ENCODE results near the gene FAXDC2. TPM values are rescaled to one million over a fixed set of nuclear protein-coding genes. Genes with fewer than 3 reads are reported as not detected.

Gene FAXDC2
- total RNA-seq, 4 donors from 2014 or later: 27.6 to 32.1 (median 29.5) TPM

- Histone ChIP-seq H3K4me1 (no peaks in the 10 kb centered on the region), H3K9me3 (no peaks in the 10 kb centered on the region), H3K4me3 (no peak overlapping the region), H3K27ac (replicated peaks in 1 of 4) (no peak overlapping the region), H3K36me3 (peaks cover 56 to 100% (median 92%) of the 10 kb centered on the region in 4 donors), H3K27me3 (no peaks in the 10 kb centered on the region)
- DNase-seq (ENCODE audit: extremely low spot score): no peak
- intact Hi-C loops (cut with DNase I): no loop called here
- TF ChIP-seq EP300 (IDR thresholded peaks at IDR 0.05) (no peak), POLR2A (IDR thresholded peaks at IDR 0.05; ENCODE audit: low read depth) (no peak), CTCF (IDR thresholded peaks at IDR 0.05) (no peak), POLR2AphosphoS5 (IDR thresholded peaks at IDR 0.05) (no peak)
Measured at GRCh38 chr5:154896562-154897165, 46.3 kb upstream of the FAXDC2 start.

- Histone ChIP-seq H3K4me1 (no peaks in the 10 kb centered on the region), H3K4me3 (no peak overlapping the region), H3K36me3 (peaks cover 56 to 100% (median 92%) of the 10 kb centered on the region in 4 donors), H3K27me3 (no peaks in the 10 kb centered on the region), H3K27ac (replicated peaks in 1 of 4) (no peak overlapping the region), H3K9me3 (no peaks in the 10 kb centered on the region)
- no peak for DNase-seq (ENCODE audit: extremely low spot score)
- TF ChIP-seq EP300 (IDR thresholded peaks at IDR 0.05): no peak
- no peak for TF ChIP-seq CTCF (IDR thresholded peaks at IDR 0.05)
- no peak for TF ChIP-seq POLR2A (IDR thresholded peaks at IDR 0.05; ENCODE audit: low read depth)
- TF ChIP-seq POLR2AphosphoS5 (IDR thresholded peaks at IDR 0.05): no peak
- intact Hi-C loops (cut with DNase I): no loop called here
- WGBS: 84% methylated on average over 14 of the region's 14 CpGs
Measured at GRCh38 chr5:154895606-154896561, 45.5 kb upstream of the FAXDC2 start.

- Histone ChIP-seq H3K4me1 (no peaks in the 10 kb centered on the region), H3K27ac (replicated peaks in 1 of 4) (no peak overlapping the region), H3K9me3 (no peaks in the 10 kb centered on the region), H3K36me3 (peaks cover 67 to 100% (median 97%) of the 10 kb centered on the region in 4 donors), H3K27me3 (no peaks in the 10 kb centered on the region), H3K4me3 (no peak overlapping the region)
- intact Hi-C loops (cut with DNase I): no loop called here
- TF ChIP-seq CTCF (IDR thresholded peaks at IDR 0.05) (no peak), POLR2A (IDR thresholded peaks at IDR 0.05; ENCODE audit: low read depth) (no peak), POLR2AphosphoS5 (IDR thresholded peaks at IDR 0.05) (no peak), EP300 (IDR thresholded peaks at IDR 0.05) (no peak)
- no peak for DNase-seq (ENCODE audit: extremely low spot score)
- WGBS: 74% methylated on average over 5 of the region's 5 CpGs
Measured at GRCh38 chr5:154893381-154893780, 43.0 kb upstream of the FAXDC2 start.

- TF ChIP-seq CTCF (IDR thresholded peaks at IDR 0.05) (no peak), EP300 (IDR thresholded peaks at IDR 0.05) (no peak), POLR2A (IDR thresholded peaks at IDR 0.05; ENCODE audit: low read depth) (no peak), POLR2AphosphoS5 (IDR thresholded peaks at IDR 0.05) (no peak)
- WGBS: 66% methylated on average over 5 of the region's 13 CpGs
- Histone ChIP-seq H3K9me3 (peaks cover 0 to 3% (median 0%) of the 10 kb centered on the region in 4 donors), H3K27me3 (no peaks in the 10 kb centered on the region), H3K27ac (replicated peaks in 1 of 4) (no peak overlapping the region), H3K4me3 (no peak overlapping the region), H3K4me1 (no peaks in the 10 kb centered on the region), H3K36me3 (peaks cover 76 to 100% (median 97%) of the 10 kb centered on the region in 4 donors)
- intact Hi-C loops (cut with DNase I): no loop called here
- no peak for DNase-seq (ENCODE audit: extremely low spot score)
Measured at GRCh38 chr5:154892369-154892771, 42.0 kb upstream of the FAXDC2 start.
